GM21723 (cell line): ENCODE data around the gene PIGR.

Experiments used
- ATAC-seq: cut with Tn5 transposase; IDR thresholded peaks from one replicate; pipeline ENCODE4 v1.9.1; 2021; ENCODE audit warnings: mild to moderate bottlenecking, moderate library complexity; ENCODE audit not compliant: unreplicated experiment

PIGR gene

GRCh38 chr1:206960676-206961386, 14.6 kb upstream of the PIGR start:
- no peak for ATAC-seq

- ATAC-seq: no peak
Measured at GRCh38 chr1:206958144-206958543, 11.9 kb upstream of the PIGR start.

GRCh38 chr1:206957639-206958038, 11.4 kb upstream of the PIGR start:
- ATAC-seq: no peak

GRCh38 chr1:206955476-206956451, 9.5 kb upstream of the PIGR start:
- peak; percentile 72 for ATAC-seq

- ATAC-seq: no peak
Measured at GRCh38 chr1:206954459-206955342, 8.4 kb upstream of the PIGR start.

- no peak for ATAC-seq
Measured at GRCh38 chr1:206953626-206954025, 7.4 kb upstream of the PIGR start.

- ATAC-seq: no peak
Measured at GRCh38 chr1:206953126-206953525, 6.9 kb upstream of the PIGR start.

GRCh38 chr1:206952171-206952570, 5.9 kb upstream of the PIGR start:
- no peak for ATAC-seq

- no peak for ATAC-seq
Measured at GRCh38 chr1:206951318-206952100, 5.2 kb upstream of the PIGR start.

GRCh38 chr1:206949641-206950040, 3.4 kb upstream of the PIGR start:
- ATAC-seq: no peak

GRCh38 chr1:206949208-206949607, 2.9 kb upstream of the PIGR start:
- ATAC-seq: no peak

GRCh38 chr1:206947255-206947654, 989 bp upstream of the PIGR start:
- ATAC-seq: no peak

- ATAC-seq: no peak
Measured at GRCh38 chr1:206945779-206946178, 487 bp downstream of the PIGR start.

GRCh38 chr1:206944703-206945102, 1.6 kb downstream of the PIGR start:
- ATAC-seq: no peak

GRCh38 chr1:206941766-206942418, 4.4 kb downstream of the PIGR start:
- no peak for ATAC-seq

GRCh38 chr1:206940588-206940936, 5.7 kb downstream of the PIGR start:
- no peak for ATAC-seq

GRCh38 chr1:206939841-206940587, 6.3 kb downstream of the PIGR start:
- ATAC-seq: no peak

GRCh38 chr1:206939131-206939530, 7.1 kb downstream of the PIGR start:
- no peak for ATAC-seq

GRCh38 chr1:206937425-206937824, 8.8 kb downstream of the PIGR start:
- no peak for ATAC-seq
